B cell (primary cell): ENCODE data around the gene PLAC9. TPM values are rescaled to one million over a fixed set of nuclear protein-coding genes. Genes with fewer than 3 reads are reported as not detected.

Experiments used
- ATAC-seq: fragments of 200-7000 bp; cut with Tn5 transposase; one replicate; pipeline ENCODE4 v1.10.0; 2021; ENCODE audit warnings: low read depth, mild to moderate bottlenecking, moderate number of reproducible peaks, moderate library complexity
- CTCF ChIA-PET: fragments of 350-600 bp; sonication (Branson Sonifier 250); formaldehyde crosslinking; loops from one replicate; lab custom pipeline; 2021; ENCODE audit warnings: antibody characterized with exemption, inconsistent platforms; lab: Charles Lee
- POLR2A ChIA-PET: fragments of 350-600 bp; sonication (Branson Sonifier 250); formaldehyde crosslinking; loops from one replicate; lab custom pipeline; 2021; ENCODE audit warnings: antibody characterized with exemption; lab: Charles Lee
- DNase-seq: peaks from one replicate; pipeline ENCODE4 v3.0.0; 2013
- H2AFZ ChIP-seq: 2 replicates; pipeline ENCODE4 v1.6.1; 2012; ENCODE audit warnings: mild to moderate bottlenecking, low read depth, low read length; ENCODE audit not compliant: insufficient read depth, poor library complexity, severe bottlenecking
- H3K27ac ChIP-seq, 2 donors: 1 replicate in 1 of 2; 2 replicates in 1 of 2; pipeline ENCODE4 v1.5.1; 2012 to 2013; ENCODE audit warnings: low read length in 2 of 2, mild to moderate bottlenecking in 2 of 2, moderate library complexity in 1 of 2
- H3K27me3 ChIP-seq, 4 experiments: fragments of 200-600 bp in 1 of 4; sonication (generic) in 1 of 4; replicated peaks in 1 of 4; 1 replicate in 2 of 4; 2 replicates in 2 of 4; pipeline versions ENCODE4 v1.6.1 to v1.7.0; 2013 to 2016; ENCODE audit warnings: low read length in 3 of 4, mild to moderate bottlenecking in 2 of 4, mixed read lengths in 1 of 4, moderate library complexity in 1 of 4; ENCODE audit not compliant: insufficient read depth in 4 of 4, control insufficient read depth in 3 of 4; ENCODE audit errors: control extremely low read depth in 1 of 4
- H3K36me3 ChIP-seq, 2 experiments: replicated peaks in 1 of 2; 1 replicate in 1 of 2; 2 replicates in 1 of 2; pipeline versions ENCODE4 v1.6.1 to v1.7.1; 2013; ENCODE audit warnings: low read length in 1 of 2; ENCODE audit not compliant: insufficient read depth in 2 of 2, control insufficient read depth in 1 of 2; ENCODE audit errors: control extremely low read depth in 1 of 2, extremely low read depth in 1 of 2
- H3K4me1 ChIP-seq, 2 donors: fragments of 200-600 bp in 1 of 2; sonication (generic) in 1 of 2; 1 replicate in 1 of 2; 2 replicates in 1 of 2; pipeline versions ENCODE4 v1.5.1 to v1.6.1; 2013 to 2017; ENCODE audit warnings: low read length in 2 of 2; ENCODE audit not compliant: control insufficient read depth in 2 of 2, insufficient read depth in 2 of 2
- H3K4me2 ChIP-seq: replicated peaks from 2 replicates; pipeline ENCODE3; 2012; ENCODE audit warnings: mild to moderate bottlenecking, low read depth, low read length; ENCODE audit not compliant: poor library complexity, severe bottlenecking
- H3K4me3 ChIP-seq, 5 experiments: fragments of 200-600 bp in 1 of 5; sonication (generic) in 1 of 5; 1 replicate in 3 of 5; 2 replicates in 2 of 5; pipeline versions ENCODE4 v1.5.1 to v1.7.0; 2011 to 2016; ENCODE audit warnings: low read length in 4 of 5, mild to moderate bottlenecking in 4 of 5, low read depth in 2 of 5, control low read depth in 1 of 5, moderate library complexity in 1 of 5; ENCODE audit not compliant: insufficient read depth in 1 of 5; ENCODE audit errors: control extremely low read depth in 1 of 5, extremely low read depth in 1 of 5
- H3K79me2 ChIP-seq: fragments of 200-600 bp; sonication (generic); one replicate; pipeline ENCODE4 v1.6.0; 2016; ENCODE audit warnings: low read length; ENCODE audit not compliant: control insufficient read depth, insufficient read depth
- H3K9ac ChIP-seq: fragments of 200-600 bp; sonication (generic); 2 replicates; pipeline ENCODE4 v1.6.1; 2017; ENCODE audit warnings: mild to moderate bottlenecking, low read length, moderate library complexity
- H3K9me3 ChIP-seq, 3 donors: one replicate each; pipeline versions ENCODE4 v1.6.1 to v1.7.1; 2013; ENCODE audit warnings: low read length in 2 of 3; ENCODE audit not compliant: control insufficient read depth in 2 of 3, insufficient read depth in 1 of 3; ENCODE audit errors: control extremely low read depth in 1 of 3
- H4K20me1 ChIP-seq: 2 replicates; pipeline ENCODE4 v1.6.0; 2012; ENCODE audit warnings: mild to moderate bottlenecking, low read length; ENCODE audit not compliant: insufficient read depth, control insufficient read depth, poor library complexity, severe bottlenecking
- H3K27ac Mint-ChIP-seq: one replicate; pipeline ENCODE4 v1.8.0; 2021; ENCODE audit warnings: mixed read lengths
- H3K27me3 Mint-ChIP-seq: one replicate; pipeline ENCODE4 v1.8.0; 2021; ENCODE audit warnings: mixed read lengths
- H3K4me1 Mint-ChIP-seq: one replicate; pipeline ENCODE4 v1.8.0; 2021; ENCODE audit warnings: mixed read lengths
- H3K4me3 Mint-ChIP-seq: one replicate; pipeline ENCODE4 v1.8.0; 2021; ENCODE audit warnings: mixed read lengths
- H3K9me3 Mint-ChIP-seq: one replicate; pipeline ENCODE4 v1.8.0; 2022; ENCODE audit warnings: mixed read lengths; ENCODE audit not compliant: insufficient read depth
- CTCF ChIP-seq: fragments of 200-600 bp; IDR thresholded peaks from one replicate; pipeline ENCODE4 v1.8.0; 2022; ENCODE audit warnings: antibody characterized with exemption, mild to moderate bottlenecking
- EZH2 ChIP-seq: IDR thresholded peaks from 2 replicates; pipeline ENCODE4 v1.6.1; 2012; ENCODE audit warnings: borderline replicate concordance, low read depth, mild to moderate bottlenecking, moderate library complexity, low read length; ENCODE audit not compliant: insufficient read depth, poor library complexity, severe bottlenecking
- WGBS: methylation state at CpG from one replicate; pipeline ENCODE4 v1.1.5; 2013; ENCODE audit warnings: missing lambda C conversion rate; ENCODE audit not compliant: insufficient coverage; 5-methylcytosine and 5-hydroxymethylcytosine counted together
- intact Hi-C: fragments of 100-400 bp; cut with micrococcal nuclease; formaldehyde crosslinking; loops from one replicate; pipeline ENCODE4 v1.10.0; 2022
- polyA plus RNA-seq: library from polyadenylated mRNA; depleted of rRNA; stranded (reverse); fragments of >200 nt; gene quantifications from 2 replicates; pipeline ENCODE4 v1.2.3, GENCODE V29; 2012
- total RNA-seq, 2 donors: library from RNA; stranded (reverse); fragments of 120-200 nt in 1 of 2; gene quantifications; 1 replicate in 1 of 2; 2 replicates in 1 of 2; pipeline versions ENCODE4 v1.2.3 to v1.2.4, GENCODE V29; 2013 to 2022

PLAC9 gene
- total and polyA plus RNA-seq, 2 donors (not counting 1 experiment from before 2014, with no cell fraction given), result not detected

DNA sequence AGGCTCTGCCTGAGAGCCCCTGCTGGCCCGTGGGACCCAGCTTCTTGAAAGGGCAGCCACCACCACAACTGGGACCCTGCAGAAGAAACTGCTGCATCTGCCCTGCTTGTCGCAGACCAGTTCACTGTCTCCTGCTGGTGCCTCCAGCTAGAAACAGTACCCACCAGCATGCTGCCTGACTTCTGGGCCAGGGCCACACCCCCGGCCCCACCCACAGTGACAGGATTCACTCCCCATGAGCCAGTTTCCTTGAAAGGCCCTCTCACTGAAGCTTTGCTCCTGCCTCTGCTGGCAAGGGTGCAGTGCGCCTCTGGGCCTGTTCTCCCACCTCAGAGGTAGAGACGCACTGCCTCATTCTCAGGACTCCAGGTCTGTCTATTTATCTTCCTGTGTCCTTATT lies 40.4 kb downstream of the PLAC9 start:
- POLR2A ChIA-PET, result no interaction called here
- H3K4me1 Mint-ChIP-seq, result peaks cover 14% of the 10 kb centered on the region
- Histone ChIP-seq H2AFZ (no peak overlapping the region), H3K4me3 (no peak overlapping the region), H3K9me3 (no peaks in the 10 kb centered on the region), H3K9ac (no peak overlapping the region), H3K36me3 (peaks cover 0 to 49% of the 10 kb centered on the region in 2 experiments), H3K79me2 (peaks cover 53% of the 10 kb centered on the region), H3K27me3 (no peaks in the 10 kb centered on the region), H3K27ac (no peak overlapping the region), H3K4me1 (no peaks in the 10 kb centered on the region), H4K20me1 (peaks cover 94% of the 10 kb centered on the region), H3K4me2 (no peak overlapping the region)
- H3K27ac Mint-ChIP-seq, result no peak overlapping the region
- DNase-seq (no peak), ATAC-seq (no peak)
- TF ChIP-seq EZH2, result no peak
- no peak for TF ChIP-seq CTCF
- CTCF ChIA-PET, result no interaction called here
- no peaks in the 10 kb centered on the region for H3K9me3 Mint-ChIP-seq
- WGBS, result 91% methylated on average over 5 of the region's 5 CpGs
- H3K4me3 Mint-ChIP-seq, result no peak overlapping the region
- intact Hi-C loops, result no loop called here
- no peaks in the 10 kb centered on the region for H3K27me3 Mint-ChIP-seq

DNA sequence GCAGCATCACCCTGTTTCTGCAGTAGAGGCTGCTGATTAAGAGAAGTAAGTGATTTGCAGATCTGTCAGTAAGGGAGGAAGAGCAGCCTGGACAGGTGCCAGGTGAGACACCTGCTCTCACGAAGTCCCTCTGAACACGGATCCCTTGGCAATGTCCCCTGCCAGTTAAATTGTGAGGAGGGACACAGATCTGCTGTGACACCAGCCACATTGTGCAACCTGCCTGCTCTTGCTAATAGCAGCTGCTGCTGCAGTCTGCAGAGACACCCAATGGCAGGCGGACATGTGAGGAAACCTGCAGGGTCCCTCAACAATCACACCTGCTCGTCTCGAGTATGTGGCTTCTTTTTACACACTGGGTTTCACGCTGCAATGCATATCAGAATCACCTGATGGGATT lies 40.9 kb downstream of the PLAC9 start:
- ATAC-seq, result no peak
- Mint-ChIP-seq H3K27ac (no peak overlapping the region), H3K9me3 (no peaks in the 10 kb centered on the region), H3K4me1 (peaks cover 20% of the 10 kb centered on the region), H3K4me3 (no peak overlapping the region), H3K27me3 (no peaks in the 10 kb centered on the region)
- 81% methylated on average over 6 of the region's 6 CpGs for WGBS
- DNase-seq, result no peak
- ChIA-PET CTCF (no interaction called here), POLR2A (interaction anchor here (0.6 kb wide), 1 partner anchor 29 kb away, joined by 3 read pairs; no protein-coding TSS in a partner anchor)
- H2AFZ ChIP-seq, result no peak overlapping the region
- intact Hi-C loops, result no loop called here
- H3K4me2 ChIP-seq, result no peak overlapping the region
- H3K9ac ChIP-seq, result no peak overlapping the region
- peaks cover 94% of the 10 kb centered on the region for H4K20me1 ChIP-seq
- peaks cover 0 to 49% of the 10 kb centered on the region in 2 experiments for H3K36me3 ChIP-seq
- peaks cover 56% of the 10 kb centered on the region for H3K79me2 ChIP-seq
- no peak overlapping the region for H3K4me3 ChIP-seq
- TF ChIP-seq EZH2 (no peak), CTCF (no peak)
- no peaks in the 10 kb centered on the region for H3K27me3 ChIP-seq
- H3K4me1 ChIP-seq, result peaks cover 0 to 3% of the 10 kb centered on the region in 2 donors
- no peaks in the 10 kb centered on the region for H3K9me3 ChIP-seq
- H3K27ac ChIP-seq, result no peak overlapping the region
